SK-N-SH (cell line): Measurements from ENCODE around the gene IMPA2.
"Not testable (repeated sequence)": the region's sequence is repeated elsewhere in the genome, so short reads cannot be mapped to it uniquely, and the experiment has no call there.

Experiments used
- CTCF ChIP-seq: fragments of 200-600 bp; sonication (generic); IDR thresholded peaks from 2 replicates; pipeline ENCODE4 v1.6.1; 2017; ENCODE audit warnings: antibody characterized with exemption, mild to moderate bottlenecking, moderate library complexity
- JUND ChIP-seq: IDR thresholded peaks from 2 replicates; pipeline ENCODE4 v1.4.0; 2012
- NFIC ChIP-seq: IDR thresholded peaks from 2 replicates; pipeline ENCODE4 v1.4.0; 2012; ENCODE audit warnings: borderline replicate concordance
- RCOR1 ChIP-seq: fragments of 150-350 bp; IDR thresholded peaks from 2 replicates; pipeline ENCODE4 v1.6.1; 2017; ENCODE audit warnings: antibody characterized with exemption, low read length
- REST ChIP-seq: IDR thresholded peaks from 2 replicates; pipeline ENCODE4 v1.6.1; 2012; ENCODE audit warnings: mild to moderate bottlenecking, low read depth, low read length, moderate library complexity
- RXRA ChIP-seq: IDR thresholded peaks from 2 replicates; pipeline ENCODE4 v1.4.0; 2012; ENCODE audit warnings: low read depth, mild to moderate bottlenecking, borderline replicate concordance
- SMC3 ChIP-seq: IDR thresholded peaks from 2 replicates; pipeline ENCODE4 v1.6.1; 2012; ENCODE audit warnings: low read depth, low read length, improper control_type of control experiment

GRCh38 chr18:11945834-11946659 lies 35.3 kb upstream of the IMPA2 start:
- not testable (repeated sequence) for TF ChIP-seq JUND, RCOR1, CTCF, REST, NFIC, SMC3, RXRA
